Neural cell (in vitro differentiated cells): ENCODE measurements around the gene GSTT2B. TPM values are rescaled to one million over a fixed set of nuclear protein-coding genes. Genes with fewer than 3 reads are reported as not detected.
"Not testable (repeated sequence)": the region's sequence is repeated elsewhere in the genome, so short reads cannot be mapped to it uniquely, and the experiment has no call there.

Source experiments
- H2AFZ ChIP-seq: fragments of 200-600, 300-800 bp; sonication (generic), shearing (Covaris generic); 2 replicates; pipeline ENCODE4 v1.6.0; 2014; ENCODE audit warnings: low read depth, mild to moderate bottlenecking, antibody characterized with exemption, low read length, moderate library complexity
- H3F3A ChIP-seq: fragments of 200-600 bp; shearing (Covaris generic); 2 replicates; pipeline ENCODE4 v1.6.1; 2016; ENCODE audit warnings: mild to moderate bottlenecking, moderate library complexity, mixed read lengths, antibody characterized with exemption, low read length; ENCODE audit not compliant: insufficient read depth, poor library complexity, severe bottlenecking
- H3K27ac ChIP-seq: fragments of 200-600, 300-800 bp; sonication (generic), shearing (Covaris generic); 2 replicates; pipeline ENCODE4 v1.5.1; 2014; ENCODE audit warnings: mild to moderate bottlenecking, low read length, moderate library complexity
- H3K27me3 ChIP-seq: fragments of 300-800, 200-600 bp; sonication (generic), shearing (Covaris generic); 2 replicates; pipeline ENCODE4 v1.6.0; 2014; ENCODE audit warnings: mild to moderate bottlenecking, low read depth, low read length, moderate library complexity; ENCODE audit not compliant: insufficient read depth
- H3K36me3 ChIP-seq: fragments of 300-800, 200-600 bp; sonication (generic), shearing (Covaris generic); 2 replicates; pipeline ENCODE4 v1.5.1; 2014; ENCODE audit warnings: mild to moderate bottlenecking, antibody characterized with exemption, low read length, moderate library complexity; ENCODE audit not compliant: insufficient read depth
- H3K4me2 ChIP-seq: fragments of 300-800, 200-600 bp; sonication (generic), shearing (Covaris generic); 2 replicates; pipeline ENCODE4 v1.6.0; 2014; ENCODE audit warnings: mild to moderate bottlenecking, low read length
- H3K4me3 ChIP-seq: fragments of 300-800, 200-600 bp; sonication (generic), shearing (Covaris generic); 2 replicates; pipeline ENCODE4 v1.5.1; 2014; ENCODE audit warnings: mild to moderate bottlenecking, low read length, moderate library complexity
- H3K79me2 ChIP-seq: fragments of 200-600 bp; shearing (Covaris generic); replicated peaks from 2 replicates; pipeline ENCODE4 v1.6.0; 2014; ENCODE audit warnings: mild to moderate bottlenecking, low read length, moderate library complexity; ENCODE audit not compliant: insufficient read depth
- H3K9ac ChIP-seq: fragments of 300-800, 200-600 bp; sonication (generic), shearing (Covaris generic); 2 replicates; pipeline ENCODE4 v1.6.1; 2016; ENCODE audit warnings: mild to moderate bottlenecking, low read length, mixed read lengths
- H3K9me2 ChIP-seq: fragments of 200-600 bp; shearing (Covaris generic); 2 replicates; pipeline ENCODE4 v1.6.1; 2016; ENCODE audit warnings: mild to moderate bottlenecking, low read length, mixed read lengths; ENCODE audit not compliant: insufficient read depth
- H3K9me3 ChIP-seq: fragments of 200-600, 300-800 bp; sonication (generic), shearing (Covaris generic); 2 replicates; pipeline ENCODE4 v1.6.1; 2016; ENCODE audit warnings: mild to moderate bottlenecking, mixed run types, low read length, moderate library complexity, mixed read lengths
- H4K20me1 ChIP-seq: fragments of 200-600 bp; shearing (Covaris generic); 2 replicates; pipeline ENCODE4 v1.6.1; 2016; ENCODE audit warnings: mild to moderate bottlenecking, mixed run types; ENCODE audit not compliant: insufficient read depth
- EP300 ChIP-seq: fragments of 450-650 bp; conservative IDR thresholded peaks from 2 replicates; pipeline ENCODE4 v1.6.1; 2014; ENCODE audit warnings: antibody characterized with exemption, mild to moderate bottlenecking, moderate library complexity; ENCODE audit not compliant: poor library complexity, severe bottlenecking
- EZH2 ChIP-seq: fragments of 200-600, 300-800 bp; shearing (Covaris generic), sonication (generic); IDR thresholded peaks from 2 replicates; pipeline ENCODE4 v1.6.1; 2014; ENCODE audit warnings: antibody characterized with exemption, low read length, borderline replicate concordance, mild to moderate bottlenecking; ENCODE audit not compliant: insufficient read depth, poor library complexity, severe bottlenecking
- MXI1 ChIP-seq: fragments of 450-650 bp; conservative IDR thresholded peaks from 2 replicates; pipeline ENCODE4 v1.6.1; 2014; ENCODE audit warnings: antibody characterized with exemption, mild to moderate bottlenecking; ENCODE audit not compliant: poor library complexity, severe bottlenecking
- SMC3 ChIP-seq: fragments of 450-650 bp; conservative IDR thresholded peaks from 2 replicates; pipeline ENCODE4 v1.6.1; 2014; ENCODE audit warnings: antibody characterized with exemption, mild to moderate bottlenecking, moderate library complexity; ENCODE audit not compliant: poor library complexity
- TAF1 ChIP-seq: IDR thresholded peaks from 2 replicates; pipeline ENCODE4 v1.6.1; 2012; ENCODE audit warnings: low read depth
- polyA plus RNA-seq: library from polyadenylated mRNA; depleted of rRNA; stranded (reverse); fragments of >200 nt; gene quantifications from 2 replicates; pipeline ENCODE4 v1.2.3, GENCODE V29; 2014
- TF ChIP-seq, protein P1 (sequence below): fragments of 450-650 bp; IDR thresholded peaks from 2 replicates; pipeline ENCODE4 v1.5.1; 2014; ENCODE audit warnings: antibody characterized with exemption, mild to moderate bottlenecking, moderate library complexity; ENCODE audit not compliant: poor library complexity, severe bottlenecking
- TF ChIP-seq, protein P2 (sequence below): IDR thresholded peaks from 2 replicates; pipeline ENCODE4 v1.6.1; 2012; ENCODE audit warnings: borderline replicate concordance

GSTT2B gene
- polyA plus RNA-seq, 1 donor from 2014 or later = not detected

DNA sequence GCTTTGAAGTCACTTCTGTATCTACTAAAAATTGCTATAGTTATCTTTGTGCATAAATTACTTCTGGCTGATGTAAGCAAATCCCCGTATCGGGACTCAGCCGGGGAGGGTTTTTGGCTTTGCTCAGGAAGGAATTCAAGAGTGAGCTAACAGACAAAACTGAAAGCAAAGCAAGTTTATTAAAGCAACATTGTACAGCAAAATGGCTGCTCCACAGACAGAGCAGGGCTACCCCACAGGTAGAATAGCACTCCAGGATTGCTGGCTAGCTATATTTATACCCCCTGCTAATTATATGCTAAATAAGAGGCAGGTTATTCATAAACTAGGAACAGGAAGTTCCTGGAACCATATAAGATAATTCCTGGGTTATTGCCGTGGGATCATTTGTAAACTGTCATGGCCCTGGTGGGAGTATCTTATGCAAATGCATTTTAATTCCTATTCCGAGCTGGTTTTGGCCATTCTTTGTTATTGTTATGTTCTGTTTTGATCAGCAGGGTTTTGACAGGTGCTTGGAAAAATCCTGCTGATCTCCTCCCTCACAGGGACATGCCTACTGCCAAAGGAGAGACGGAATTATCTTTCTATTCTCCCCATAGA lies 51.6 kb downstream of the GSTT2B start:
- no peaks in the 10 kb centered on the region for H3K9me3 ChIP-seq
- no peak overlapping the region for H2AFZ ChIP-seq
- no peak overlapping the region for H3K9ac ChIP-seq
- no peak overlapping the region for H3K4me2 ChIP-seq
- H3K27me3 ChIP-seq = no peaks in the 10 kb centered on the region
- no peaks in the 10 kb centered on the region for H3F3A ChIP-seq
- TF ChIP-seq, protein P1, sequence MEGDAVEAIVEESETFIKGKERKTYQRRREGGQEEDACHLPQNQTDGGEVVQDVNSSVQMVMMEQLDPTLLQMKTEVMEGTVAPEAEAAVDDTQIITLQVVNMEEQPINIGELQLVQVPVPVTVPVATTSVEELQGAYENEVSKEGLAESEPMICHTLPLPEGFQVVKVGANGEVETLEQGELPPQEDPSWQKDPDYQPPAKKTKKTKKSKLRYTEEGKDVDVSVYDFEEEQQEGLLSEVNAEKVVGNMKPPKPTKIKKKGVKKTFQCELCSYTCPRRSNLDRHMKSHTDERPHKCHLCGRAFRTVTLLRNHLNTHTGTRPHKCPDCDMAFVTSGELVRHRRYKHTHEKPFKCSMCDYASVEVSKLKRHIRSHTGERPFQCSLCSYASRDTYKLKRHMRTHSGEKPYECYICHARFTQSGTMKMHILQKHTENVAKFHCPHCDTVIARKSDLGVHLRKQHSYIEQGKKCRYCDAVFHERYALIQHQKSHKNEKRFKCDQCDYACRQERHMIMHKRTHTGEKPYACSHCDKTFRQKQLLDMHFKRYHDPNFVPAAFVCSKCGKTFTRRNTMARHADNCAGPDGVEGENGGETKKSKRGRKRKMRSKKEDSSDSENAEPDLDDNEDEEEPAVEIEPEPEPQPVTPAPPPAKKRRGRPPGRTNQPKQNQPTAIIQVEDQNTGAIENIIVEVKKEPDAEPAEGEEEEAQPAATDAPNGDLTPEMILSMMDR = no peak
- TF ChIP-seq EP300 (no peak), MXI1 (no peak)
- TF ChIP-seq, protein P2, sequence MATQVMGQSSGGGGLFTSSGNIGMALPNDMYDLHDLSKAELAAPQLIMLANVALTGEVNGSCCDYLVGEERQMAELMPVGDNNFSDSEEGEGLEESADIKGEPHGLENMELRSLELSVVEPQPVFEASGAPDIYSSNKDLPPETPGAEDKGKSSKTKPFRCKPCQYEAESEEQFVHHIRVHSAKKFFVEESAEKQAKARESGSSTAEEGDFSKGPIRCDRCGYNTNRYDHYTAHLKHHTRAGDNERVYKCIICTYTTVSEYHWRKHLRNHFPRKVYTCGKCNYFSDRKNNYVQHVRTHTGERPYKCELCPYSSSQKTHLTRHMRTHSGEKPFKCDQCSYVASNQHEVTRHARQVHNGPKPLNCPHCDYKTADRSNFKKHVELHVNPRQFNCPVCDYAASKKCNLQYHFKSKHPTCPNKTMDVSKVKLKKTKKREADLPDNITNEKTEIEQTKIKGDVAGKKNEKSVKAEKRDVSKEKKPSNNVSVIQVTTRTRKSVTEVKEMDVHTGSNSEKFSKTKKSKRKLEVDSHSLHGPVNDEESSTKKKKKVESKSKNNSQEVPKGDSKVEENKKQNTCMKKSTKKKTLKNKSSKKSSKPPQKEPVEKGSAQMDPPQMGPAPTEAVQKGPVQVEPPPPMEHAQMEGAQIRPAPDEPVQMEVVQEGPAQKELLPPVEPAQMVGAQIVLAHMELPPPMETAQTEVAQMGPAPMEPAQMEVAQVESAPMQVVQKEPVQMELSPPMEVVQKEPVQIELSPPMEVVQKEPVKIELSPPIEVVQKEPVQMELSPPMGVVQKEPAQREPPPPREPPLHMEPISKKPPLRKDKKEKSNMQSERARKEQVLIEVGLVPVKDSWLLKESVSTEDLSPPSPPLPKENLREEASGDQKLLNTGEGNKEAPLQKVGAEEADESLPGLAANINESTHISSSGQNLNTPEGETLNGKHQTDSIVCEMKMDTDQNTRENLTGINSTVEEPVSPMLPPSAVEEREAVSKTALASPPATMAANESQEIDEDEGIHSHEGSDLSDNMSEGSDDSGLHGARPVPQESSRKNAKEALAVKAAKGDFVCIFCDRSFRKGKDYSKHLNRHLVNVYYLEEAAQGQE = no peak
- H3K79me2 ChIP-seq = no peaks in the 10 kb centered on the region
- no peaks in the 10 kb centered on the region for H4K20me1 ChIP-seq
- H3K9me2 ChIP-seq = no peaks in the 10 kb centered on the region
- H3K36me3 ChIP-seq = no peaks in the 10 kb centered on the region
- no peak overlapping the region for H3K27ac ChIP-seq
- H3K4me3 ChIP-seq = no peak overlapping the region

DNA sequence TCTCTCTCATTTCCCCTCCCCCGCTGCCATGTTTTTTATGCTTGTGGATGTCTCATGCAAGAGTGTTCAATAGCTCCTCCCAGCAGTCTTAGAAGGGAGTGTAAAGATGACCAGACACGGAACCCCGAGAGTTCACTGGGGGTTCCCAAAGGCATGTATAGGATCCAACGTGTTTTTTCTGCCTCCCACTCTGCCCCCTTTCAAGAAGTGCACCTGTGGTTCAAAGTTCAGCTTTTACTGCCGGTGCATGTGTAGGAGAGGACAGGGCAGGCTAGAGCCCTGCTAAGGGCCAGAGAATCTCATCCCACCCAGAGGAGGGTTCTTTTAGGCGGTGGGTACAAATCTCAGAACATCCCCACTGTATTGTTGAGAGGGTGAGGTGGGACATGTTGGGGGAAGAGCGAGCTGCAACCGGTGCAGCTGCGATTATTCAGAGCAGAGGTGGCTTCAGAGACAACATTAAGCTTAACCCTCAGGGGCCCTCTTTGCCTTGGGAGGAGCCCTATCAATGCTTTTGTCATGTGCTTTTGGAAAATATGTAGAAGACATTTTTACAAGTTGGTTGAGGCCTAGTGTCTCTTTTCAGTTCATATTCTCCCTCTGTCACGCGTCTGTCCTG lies 52.3 kb downstream of the GSTT2B start:
- no peak overlapping the region for H2AFZ ChIP-seq
- H3K9me3 ChIP-seq = no peaks in the 10 kb centered on the region

DNA sequence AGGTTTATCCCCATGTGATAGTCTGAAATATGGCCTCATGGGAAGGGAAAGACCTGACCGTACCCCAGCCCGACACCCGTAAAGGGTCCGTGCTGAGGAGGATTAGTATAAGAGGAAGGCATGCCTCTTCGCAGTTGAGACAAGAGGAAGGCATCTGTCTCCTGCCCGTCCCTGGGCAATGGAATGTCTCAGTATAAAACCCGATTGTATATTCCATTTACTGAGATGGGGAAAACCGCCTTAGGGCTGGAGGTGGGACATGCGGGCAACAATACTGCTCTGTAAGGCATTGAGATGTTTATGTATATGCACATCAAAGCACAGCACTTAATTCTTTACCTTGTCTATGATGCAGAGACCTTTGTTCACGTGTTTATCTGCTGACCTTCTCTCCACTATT lies 53.6 kb downstream of the GSTT2B start:
- H2AFZ ChIP-seq, H3K27me3 ChIP-seq, H3F3A ChIP-seq, H3K4me3 ChIP-seq, H3K9me3 ChIP-seq, H3K9me2 ChIP-seq, H3K36me3 ChIP-seq, H3K9ac ChIP-seq, H3K27ac ChIP-seq, H3K79me2 ChIP-seq, H3K4me2 ChIP-seq, H4K20me1 ChIP-seq: not testable (repeated sequence)

More for the DNA sequence above, 52.3 kb downstream of the GSTT2B start:
- H3K4me3 ChIP-seq = no peak overlapping the region
- no peaks in the 10 kb centered on the region for H3K9me2 ChIP-seq
- H3K27ac ChIP-seq = no peak overlapping the region
- no peak overlapping the region for H3K4me2 ChIP-seq
- no peak for TF ChIP-seq EZH2
- TF ChIP-seq TAF1 = no peak
- TF ChIP-seq, protein P1 = no peak
- no peak for TF ChIP-seq SMC3
- TF ChIP-seq, protein P2 = no peak
- TF ChIP-seq EP300 = no peak
- H3K36me3 ChIP-seq = no peaks in the 10 kb centered on the region
- H3F3A ChIP-seq = no peaks in the 10 kb centered on the region
- no peaks in the 10 kb centered on the region for H3K79me2 ChIP-seq
- no peaks in the 10 kb centered on the region for H3K27me3 ChIP-seq
- no peaks in the 10 kb centered on the region for H4K20me1 ChIP-seq
- H3K9ac ChIP-seq = no peak overlapping the region
